Measurements from ENCODE around the gene DIP2B.
"Not testable (repeated sequence)": the region's sequence is repeated elsewhere in the genome, so short reads cannot be mapped to it uniquely, and the experiment has no call there.

DIP2B gene

DNA sequence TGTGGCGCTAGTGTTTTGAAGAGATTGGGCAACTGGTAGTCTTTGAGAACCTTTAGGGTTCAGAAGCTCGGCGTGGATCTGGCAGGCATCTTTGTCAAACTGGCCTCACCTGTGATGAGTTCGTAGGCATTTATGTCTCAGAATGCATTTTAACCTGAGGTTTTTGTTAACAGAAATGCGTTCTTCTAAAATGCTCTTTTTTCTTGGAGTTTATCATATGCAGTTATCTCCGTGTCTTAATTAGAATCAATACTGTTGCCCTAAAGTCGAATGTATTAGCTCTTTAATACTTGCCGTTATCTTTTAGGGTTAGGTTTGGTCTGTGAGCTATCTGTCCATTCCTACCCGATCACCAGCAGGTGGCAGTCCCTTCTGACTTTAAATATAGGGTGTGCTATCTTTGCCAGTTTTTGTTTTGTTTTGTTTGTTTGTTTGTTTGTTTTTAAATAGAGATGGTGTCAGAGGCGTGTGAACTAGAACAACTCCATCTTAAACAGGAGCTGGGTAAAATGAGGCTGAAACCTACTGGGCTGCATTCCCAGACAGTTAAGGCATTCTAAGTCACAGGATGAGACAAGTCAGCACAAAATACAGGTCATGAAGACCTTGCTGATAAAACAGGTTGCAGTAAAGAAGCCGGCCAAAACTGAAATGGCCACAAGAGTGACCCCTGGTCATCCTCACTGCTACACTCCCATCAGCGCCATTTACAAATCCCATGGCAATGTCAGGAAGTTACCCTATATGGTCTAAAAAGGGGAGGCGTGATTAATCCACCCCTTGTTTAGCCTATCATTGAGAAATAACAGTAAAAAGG is 260.5 kb downstream of the DIP2B start:
- no peak for DNase-seq (ENCODE audit: low read depth in 1 of 2, low spot score in 1 of 2)

GRCh38 chr12:50768391-50768790 is 263.6 kb downstream of the DIP2B start:
- no peak for DNase-seq (ENCODE audit: low read depth in 1 of 2, low spot score in 1 of 2)

GRCh38 chr12:50768813-50769212 is 264.0 kb downstream of the DIP2B start:
- DNase-seq (ENCODE audit: low read depth in 1 of 2, low spot score in 1 of 2) = not testable (repeated sequence)

- DNase-seq (ENCODE audit: low read depth in 1 of 2, low spot score in 1 of 2) = no peak
Measured at GRCh38 chr12:50771409-50771808, 266.6 kb downstream of the DIP2B start.

DNA sequence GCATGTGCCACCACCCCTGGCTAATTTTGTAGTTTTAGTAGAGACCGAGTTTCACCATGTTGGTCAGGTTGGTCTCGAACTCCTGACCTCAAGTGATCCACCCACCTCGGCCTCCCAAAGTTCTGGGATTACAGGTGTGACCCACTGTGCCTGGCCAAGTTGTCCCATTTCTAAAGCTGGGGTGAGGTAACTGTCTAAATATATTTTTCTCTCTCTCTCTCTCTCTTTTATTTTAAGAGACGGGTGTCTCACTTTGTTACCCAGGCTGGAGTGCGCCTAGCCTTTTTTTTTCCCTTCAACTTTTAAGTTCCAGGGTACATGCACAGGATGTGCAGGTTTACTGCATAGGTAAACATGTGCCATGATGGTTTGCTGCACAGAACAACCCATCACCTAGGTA is 267.7 kb downstream of the DIP2B start:
- no peak for DNase-seq (ENCODE audit: low read depth in 1 of 2, low spot score in 1 of 2)

- no peak for DNase-seq (ENCODE audit: low read depth in 1 of 2, low spot score in 1 of 2)
Measured at GRCh38 chr12:50772877-50773276, 268.1 kb downstream of the DIP2B start.

GRCh38 chr12:50775251-50775650 is 270.5 kb downstream of the DIP2B start:
- DNase-seq (ENCODE audit: low read depth in 1 of 2, low spot score in 1 of 2) = no peak

DNA sequence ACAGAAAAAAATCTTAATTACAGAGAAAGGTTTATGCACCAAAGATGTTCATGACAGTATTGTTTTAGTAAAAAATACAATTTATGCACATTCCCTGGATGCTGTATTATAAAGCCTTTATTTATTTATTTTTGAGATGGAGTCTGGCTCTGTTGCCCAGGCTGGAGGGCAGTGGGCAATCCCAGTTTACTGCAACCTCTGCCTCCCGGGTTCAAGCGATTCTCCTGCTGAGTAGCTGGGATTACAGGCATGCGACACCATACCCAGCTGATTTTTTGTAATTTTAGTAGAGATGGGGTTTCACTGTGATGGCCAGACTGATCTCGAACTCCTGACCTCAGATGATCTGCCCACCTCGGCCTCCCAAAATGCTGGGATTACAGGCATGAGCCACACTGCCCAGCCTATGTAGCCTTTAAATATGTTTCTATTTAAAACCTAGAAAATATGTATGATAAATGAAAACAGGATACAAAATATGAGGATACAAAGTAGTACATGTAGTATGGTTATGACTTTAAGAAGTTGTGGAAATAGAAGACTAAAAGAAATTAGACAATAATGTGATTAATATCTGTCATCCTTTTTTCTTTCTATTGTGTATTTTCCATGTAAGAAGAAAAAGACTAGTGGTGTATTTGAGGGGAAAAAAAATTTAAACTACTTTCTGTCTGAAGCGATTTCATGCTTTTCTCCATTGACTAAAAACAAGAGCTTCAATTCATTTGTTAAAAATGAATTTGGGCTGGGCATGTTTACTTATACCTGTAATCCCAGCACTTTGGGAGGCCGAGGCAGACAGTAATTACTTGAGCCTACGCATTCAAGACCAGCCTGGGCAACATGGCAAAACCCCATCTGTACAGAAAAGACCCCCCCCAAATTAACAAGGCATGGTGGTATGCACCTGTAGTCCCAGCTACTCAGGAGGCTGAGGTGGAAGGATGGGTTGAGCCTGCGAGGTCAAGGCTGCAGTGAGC is 272.3 kb downstream of the DIP2B start:
- no peak for DNase-seq (ENCODE audit: low read depth in 1 of 2, low spot score in 1 of 2)

- DNase-seq (ENCODE audit: low read depth in 1 of 2, low spot score in 1 of 2) = no peak
Measured at GRCh38 chr12:50778663-50779590, 274.1 kb downstream of the DIP2B start.

- DNase-seq (ENCODE audit: low read depth in 1 of 2, low spot score in 1 of 2) = no peak
Measured at GRCh38 chr12:50780013-50780412, 275.2 kb downstream of the DIP2B start.

- DNase-seq (ENCODE audit: low read depth in 1 of 2, low spot score in 1 of 2) = no peak
Measured at GRCh38 chr12:50784501-50784900, 279.7 kb downstream of the DIP2B start.

GRCh38 chr12:50785406-50786001 is 280.7 kb downstream of the DIP2B start:
- no peak for DNase-seq (ENCODE audit: low read depth in 1 of 2, low spot score in 1 of 2)

GRCh38 chr12:50786498-50787231 is 281.9 kb downstream of the DIP2B start:
- DNase-seq (ENCODE audit: low read depth in 1 of 2, low spot score in 1 of 2) = no peak

- no peak for DNase-seq (ENCODE audit: low read depth in 1 of 2, low spot score in 1 of 2)
Measured at GRCh38 chr12:50787618-50788017, 282.8 kb downstream of the DIP2B start.

DNA sequence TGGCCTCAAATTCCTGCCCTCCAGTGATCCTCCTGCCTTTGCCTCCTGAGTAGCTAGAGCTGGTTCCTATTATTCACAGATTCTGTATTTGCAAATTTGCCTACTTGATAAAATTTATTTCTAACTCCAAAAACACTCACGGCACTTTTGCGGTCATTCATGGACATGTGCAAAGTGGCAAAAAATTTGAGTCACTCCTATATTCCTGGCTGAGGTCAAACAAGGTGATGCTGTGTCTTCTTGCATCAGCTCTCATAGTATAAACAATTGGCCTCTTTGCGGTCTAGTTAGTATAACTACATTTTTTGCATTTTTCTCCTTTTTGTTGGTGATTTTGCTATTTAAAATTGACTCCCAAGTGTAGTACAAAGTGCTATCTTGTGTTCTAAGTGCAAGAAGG is 283.8 kb downstream of the DIP2B start:
- DNase-seq (ENCODE audit: low read depth in 1 of 2, low spot score in 1 of 2) = no peak

DNA sequence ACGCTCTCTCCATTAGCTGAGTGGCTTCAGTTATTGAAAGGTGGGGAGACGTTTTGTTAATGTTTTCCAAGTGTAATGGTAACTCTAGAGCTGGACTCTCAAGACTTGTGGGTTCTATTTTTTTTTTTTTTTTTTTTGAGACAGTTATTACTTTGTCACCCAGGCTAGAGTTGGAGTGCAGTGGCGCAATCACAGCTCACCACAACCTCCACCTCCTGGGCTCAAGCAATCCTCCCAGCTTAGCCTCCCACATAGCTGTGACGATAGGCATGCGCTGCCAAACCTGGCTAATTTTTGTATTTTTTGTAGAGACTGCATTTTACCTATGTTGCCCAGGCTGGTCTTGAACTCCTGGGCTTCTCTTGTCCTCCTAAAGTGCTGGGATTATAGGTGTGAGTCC is 285.3 kb downstream of the DIP2B start:
- DNase-seq (ENCODE audit: low read depth in 1 of 2, low spot score in 1 of 2) = no peak

Data from activated T-helper 1 cell treated with anti-CD3 and anti-CD28 coated beads, Interleukin-2, amount 50 U/mL, for 16 hours (primary cell).